ENCODE results near the gene SLC6A4.

SLC6A4 gene

GRCh38 chr17:30235386-30236296 lies at the start of gene SLC6A4:
SLC6A4 (minus strand) TSS chr17:30235697; CDS start chr17:30221958, 13,739 bp downstream.
- peaks cover 26% of the 10 kb centered on the region for H3K27me3 ChIP-seq (ENCODE audit: low read depth, low read length)
- H3K27ac ChIP-seq (ENCODE audit: low read length) = no peak within 1 kb of the TSS
- H3K9me3 ChIP-seq (ENCODE audit: control insufficient read depth in 1 of 2, low read length in 2 of 2) = no peaks in the 10 kb centered on the region
- no peaks in the 10 kb centered on the region for H3K36me3 ChIP-seq (ENCODE audit: control insufficient read depth in 1 of 2, insufficient read depth in 2 of 2, low read length in 2 of 2)
- H3K4me1 ChIP-seq (ENCODE audit: control insufficient read depth in 1 of 2, insufficient read depth in 2 of 2, low read length in 2 of 2) = peaks cover 0 to 36% of the 10 kb centered on the region in 2 donors
- H3K4me3 ChIP-seq (ENCODE audit: low read depth in 1 of 2, low read length in 2 of 2) = peak within 1 kb of the TSS; percentile 47 to 70

GRCh38 chr17:30279156-30279555 lies 43.7 kb upstream of the SLC6A4 start:
- Histone ChIP-seq H3K4me1 (ENCODE audit: control insufficient read depth in 1 of 2, insufficient read depth in 2 of 2, low read length in 2 of 2) (no peaks in the 10 kb centered on the region), H3K4me3 (ENCODE audit: low read depth in 1 of 2, low read length in 2 of 2) (no peak overlapping the region), H3K27me3 (ENCODE audit: low read depth, low read length) (no peaks in the 10 kb centered on the region), H3K9me3 (ENCODE audit: control insufficient read depth in 1 of 2, low read length in 2 of 2) (no peaks in the 10 kb centered on the region), H3K36me3 (ENCODE audit: control insufficient read depth in 1 of 2, insufficient read depth in 2 of 2, low read length in 2 of 2) (peaks cover 12 to 68% of the 10 kb centered on the region in 2 donors), H3K27ac (ENCODE audit: low read length) (no peak overlapping the region)

- Histone ChIP-seq H3K27me3 (ENCODE audit: low read depth, low read length) (no peaks in the 10 kb centered on the region), H3K36me3 (ENCODE audit: control insufficient read depth in 1 of 2, insufficient read depth in 2 of 2, low read length in 2 of 2) (peaks cover 19 to 71% of the 10 kb centered on the region in 2 donors), H3K4me3 (ENCODE audit: low read depth in 1 of 2, low read length in 2 of 2) (no peak overlapping the region), H3K4me1 (ENCODE audit: control insufficient read depth in 1 of 2, insufficient read depth in 2 of 2, low read length in 2 of 2) (no peaks in the 10 kb centered on the region), H3K27ac (ENCODE audit: low read length) (no peak overlapping the region), H3K9me3 (ENCODE audit: control insufficient read depth in 1 of 2, low read length in 2 of 2) (no peaks in the 10 kb centered on the region)
These were observed 42.5 kb upstream of the SLC6A4 start for GRCh38 chr17:30278032-30278431.

GRCh38 chr17:30275911-30276310 lies 40.4 kb upstream of the SLC6A4 start:
- Histone ChIP-seq H3K4me3 (ENCODE audit: low read depth in 1 of 2, low read length in 2 of 2) (no peak overlapping the region), H3K36me3 (ENCODE audit: control insufficient read depth in 1 of 2, insufficient read depth in 2 of 2, low read length in 2 of 2) (peaks cover 37 to 73% of the 10 kb centered on the region in 2 donors), H3K27me3 (ENCODE audit: low read depth, low read length) (no peaks in the 10 kb centered on the region), H3K27ac (ENCODE audit: low read length) (no peak overlapping the region), H3K9me3 (ENCODE audit: control insufficient read depth in 1 of 2, low read length in 2 of 2) (no peaks in the 10 kb centered on the region), H3K4me1 (ENCODE audit: control insufficient read depth in 1 of 2, insufficient read depth in 2 of 2, low read length in 2 of 2) (no peaks in the 10 kb centered on the region)

GRCh38 chr17:30274887-30275286 lies 39.4 kb upstream of the SLC6A4 start:
- H3K4me3 ChIP-seq (ENCODE audit: low read depth in 1 of 2, low read length in 2 of 2) = no peak overlapping the region
- no peaks in the 10 kb centered on the region for H3K27me3 ChIP-seq (ENCODE audit: low read depth, low read length)
- no peaks in the 10 kb centered on the region for H3K9me3 ChIP-seq (ENCODE audit: control insufficient read depth in 1 of 2, low read length in 2 of 2)
- no peak overlapping the region for H3K27ac ChIP-seq (ENCODE audit: low read length)
- H3K36me3 ChIP-seq (ENCODE audit: control insufficient read depth in 1 of 2, insufficient read depth in 2 of 2, low read length in 2 of 2) = peaks cover 35 to 71% of the 10 kb centered on the region in 2 donors
- H3K4me1 ChIP-seq (ENCODE audit: control insufficient read depth in 1 of 2, insufficient read depth in 2 of 2, low read length in 2 of 2) = no peaks in the 10 kb centered on the region

GRCh38 chr17:30273373-30273772 lies 37.9 kb upstream of the SLC6A4 start:
- H3K27me3 ChIP-seq (ENCODE audit: low read depth, low read length) = no peaks in the 10 kb centered on the region
- no peak overlapping the region for H3K4me3 ChIP-seq (ENCODE audit: low read depth in 1 of 2, low read length in 2 of 2)
- peaks cover 35 to 70% of the 10 kb centered on the region in 2 donors for H3K36me3 ChIP-seq (ENCODE audit: control insufficient read depth in 1 of 2, insufficient read depth in 2 of 2, low read length in 2 of 2)
- H3K4me1 ChIP-seq (ENCODE audit: control insufficient read depth in 1 of 2, insufficient read depth in 2 of 2, low read length in 2 of 2) = no peaks in the 10 kb centered on the region
- H3K27ac ChIP-seq (ENCODE audit: low read length) = no peak overlapping the region
- H3K9me3 ChIP-seq (ENCODE audit: control insufficient read depth in 1 of 2, low read length in 2 of 2) = no peaks in the 10 kb centered on the region

GRCh38 chr17:30271102-30271501 lies 35.6 kb upstream of the SLC6A4 start:
- Histone ChIP-seq H3K27me3 (ENCODE audit: low read depth, low read length) (no peaks in the 10 kb centered on the region), H3K4me3 (ENCODE audit: low read depth in 1 of 2, low read length in 2 of 2) (no peak overlapping the region), H3K4me1 (ENCODE audit: control insufficient read depth in 1 of 2, insufficient read depth in 2 of 2, low read length in 2 of 2) (no peaks in the 10 kb centered on the region), H3K36me3 (ENCODE audit: control insufficient read depth in 1 of 2, insufficient read depth in 2 of 2, low read length in 2 of 2) (peaks cover 35 to 83% of the 10 kb centered on the region in 2 donors), H3K27ac (ENCODE audit: low read length) (no peak overlapping the region), H3K9me3 (ENCODE audit: control insufficient read depth in 1 of 2, low read length in 2 of 2) (no peaks in the 10 kb centered on the region)

- no peak overlapping the region for H3K27ac ChIP-seq (ENCODE audit: low read length)
- H3K27me3 ChIP-seq (ENCODE audit: low read depth, low read length) = no peaks in the 10 kb centered on the region
- no peak overlapping the region for H3K4me3 ChIP-seq (ENCODE audit: low read depth in 1 of 2, low read length in 2 of 2)
- H3K9me3 ChIP-seq (ENCODE audit: control insufficient read depth in 1 of 2, low read length in 2 of 2) = no peaks in the 10 kb centered on the region
- H3K4me1 ChIP-seq (ENCODE audit: control insufficient read depth in 1 of 2, insufficient read depth in 2 of 2, low read length in 2 of 2) = no peaks in the 10 kb centered on the region
- H3K36me3 ChIP-seq (ENCODE audit: control insufficient read depth in 1 of 2, insufficient read depth in 2 of 2, low read length in 2 of 2) = peaks cover 36 to 67% of the 10 kb centered on the region in 2 donors
These were observed 32.1 kb upstream of the SLC6A4 start for GRCh38 chr17:30267625-30268024.

GRCh38 chr17:30263552-30264333 lies 28.2 kb upstream of the SLC6A4 start:
- no peak overlapping the region for H3K27ac ChIP-seq (ENCODE audit: low read length)
- no peaks in the 10 kb centered on the region for H3K9me3 ChIP-seq (ENCODE audit: control insufficient read depth in 1 of 2, low read length in 2 of 2)
- peaks cover 33 to 47% of the 10 kb centered on the region in 2 donors for H3K36me3 ChIP-seq (ENCODE audit: control insufficient read depth in 1 of 2, insufficient read depth in 2 of 2, low read length in 2 of 2)

GRCh38 chr17:30256756-30257506 lies 21.4 kb upstream of the SLC6A4 start:
- Histone ChIP-seq H3K27ac (ENCODE audit: low read length) (no peak overlapping the region), H3K36me3 (ENCODE audit: control insufficient read depth in 1 of 2, insufficient read depth in 2 of 2, low read length in 2 of 2) (peaks cover 30 to 32% of the 10 kb centered on the region in 2 donors), H3K4me1 (ENCODE audit: control insufficient read depth in 1 of 2, insufficient read depth in 2 of 2, low read length in 2 of 2) (no peaks in the 10 kb centered on the region), H3K9me3 (ENCODE audit: control insufficient read depth in 1 of 2, low read length in 2 of 2) (no peaks in the 10 kb centered on the region), H3K27me3 (ENCODE audit: low read depth, low read length) (no peaks in the 10 kb centered on the region), H3K4me3 (ENCODE audit: low read depth in 1 of 2, low read length in 2 of 2) (no peak overlapping the region)

More at GRCh38 chr17:30263552-30264333, 28.2 kb upstream of the SLC6A4 start:
- Histone ChIP-seq H3K4me3 (ENCODE audit: low read depth in 1 of 2, low read length in 2 of 2) (no peak overlapping the region), H3K4me1 (ENCODE audit: control insufficient read depth in 1 of 2, insufficient read depth in 2 of 2, low read length in 2 of 2) (no peaks in the 10 kb centered on the region), H3K27me3 (ENCODE audit: low read depth, low read length) (no peaks in the 10 kb centered on the region)

GRCh38 chr17:30254150-30254549 lies 18.7 kb upstream of the SLC6A4 start:
- Histone ChIP-seq H3K9me3 (ENCODE audit: control insufficient read depth in 1 of 2, low read length in 2 of 2) (no peaks in the 10 kb centered on the region), H3K27ac (ENCODE audit: low read length) (no peak overlapping the region), H3K36me3 (ENCODE audit: control insufficient read depth in 1 of 2, insufficient read depth in 2 of 2, low read length in 2 of 2) (peaks cover 18 to 21% of the 10 kb centered on the region in 2 donors), H3K4me1 (ENCODE audit: control insufficient read depth in 1 of 2, insufficient read depth in 2 of 2, low read length in 2 of 2) (no peaks in the 10 kb centered on the region), H3K27me3 (ENCODE audit: low read depth, low read length) (no peaks in the 10 kb centered on the region), H3K4me3 (ENCODE audit: low read depth in 1 of 2, low read length in 2 of 2) (no peak overlapping the region)

Data from muscle layer of duodenum (tissue), 2 donors.